Measurements from ENCODE around the gene FLT4.

- TF ChIP-seq CTCF (IDR thresholded peaks at IDR 0.05) (no peak), POLR2A (IDR thresholded peaks at IDR 0.05) (no peak)
Observed at GRCh38 chr5:180555168-180555921, 94.1 kb downstream of the FLT4 start.

Data from lower leg skin (tissue), 3 donors.